ENCODE data around the gene BEX4. TPM values are rescaled to one million over a fixed set of nuclear protein-coding genes. Genes with fewer than 3 reads are reported as not detected.

BEX4 gene
- total and polyA plus RNA-seq, 10 of the 15 experiments (the other 5 are each of a cell fraction or from before 2014, with no cell fraction given): 0.76 to 3.3 (median 2.2) TPM

DNA sequence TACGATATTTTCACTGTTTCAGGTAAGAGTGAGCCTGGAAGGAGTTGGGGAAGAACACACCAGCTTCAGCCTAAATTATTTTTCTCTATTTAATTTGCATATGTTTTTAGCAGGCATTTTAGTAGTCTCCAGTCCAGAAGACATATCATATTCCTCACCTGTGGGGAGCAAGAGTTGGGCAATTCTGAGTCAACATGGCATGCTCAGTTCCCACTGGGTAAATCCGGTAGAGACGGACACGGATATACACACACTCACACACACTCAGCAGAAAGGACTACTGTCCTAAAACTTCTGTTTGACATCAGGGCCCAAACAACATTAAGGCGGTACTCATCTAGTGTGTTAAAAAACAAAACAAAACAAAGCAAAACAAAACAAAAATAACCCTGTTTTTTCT lies 4.9 kb upstream of the BEX4 start:
- DNase-seq (ENCODE audit: low read depth, low spot score) (no peak), ATAC-seq (no peak), FAIRE-seq (no peak)
- Histone ChIP-seq H3K79me2 (ENCODE audit: control insufficient read depth, insufficient read depth, low read length) (no peaks in the 10 kb centered on the region), H3K4me3 (no peak overlapping the region), H4K20me1 (ENCODE audit: control insufficient read depth, insufficient read depth) (no peaks in the 10 kb centered on the region), H3K9me3 (replicated peaks; ENCODE audit: control insufficient read depth, insufficient read depth, low read length) (no peaks in the 10 kb centered on the region), H3K9ac (ENCODE audit: control insufficient read depth, insufficient read depth, low read length) (no peak overlapping the region), H3K36me3 (ENCODE audit: control insufficient read depth in 2 of 2, insufficient read depth in 2 of 2, low read length in 1 of 2) (no peaks in the 10 kb centered on the region), H2AFZ (ENCODE audit: control insufficient read depth, low read depth, low read length) (no peak overlapping the region), H3K4me2 (ENCODE audit: control insufficient read depth, insufficient read depth) (no peak overlapping the region), H3K4me1 (ENCODE audit: control insufficient read depth, insufficient read depth, low read length) (no peaks in the 10 kb centered on the region), H3K27me3 (replicated peaks in 1 of 2; ENCODE audit: control insufficient read depth in 2 of 2, insufficient read depth in 2 of 2, low read length in 1 of 2) (no peaks in the 10 kb centered on the region; a peak in 1 of 4 replicates), H3K27ac (ENCODE audit: control insufficient read depth, insufficient read depth) (no peak overlapping the region)
- in situ Hi-C loops (cut with MboI) (no loop called here), intact Hi-C loops (cut with micrococcal nuclease; ENCODE audit: unreplicated experiment) (loop anchor here (2.0 kb wide), 1 partner anchor 39 kb away; no protein-coding TSS in a partner anchor)
- BruUV-seq (replicated peaks): no TSS peak
- RAD21 ChIA-PET (ENCODE audit: unreplicated experiment): interaction anchor here (1.3 kb wide), 1 partner anchor 280 kb away, joined by 4 read pairs; no protein-coding TSS in a partner anchor
- WGBS (ENCODE audit: insufficient coverage, insufficient replicate concordance, low lambda C conversion rate, missing lambda C conversion rate): 35% methylated on average over 5 of the region's 5 CpGs
- POLR2A ChIA-PET: no interaction called here
- SMC1A ChIA-PET (ENCODE audit: uncharacterized antibody, unreplicated experiment): interaction anchor here (1.7 kb wide), 1 partner anchor 254 kb away, joined by 15 read pairs; no protein-coding TSS in a partner anchor
- CTCF ChIA-PET: interaction anchor here (0.6 to 2.1 kb wide), 4 partner anchors 20 to 254 kb away, joined by 3 to 30 read pairs (median 6); no protein-coding TSS in a partner anchor
- TF ChIP-seq SREBF1 (IDR thresholded peaks at IDR 0.05; ENCODE audit: low read length) (no peak), EED (IDR thresholded peaks at IDR 0.05; ENCODE audit: low read depth) (no peak), RAD51 (IDR thresholded peaks at IDR 0.05) (no peak), JUNB (IDR thresholded peaks at IDR 0.05) (no peak), RCOR1 (conservative IDR thresholded peaks at IDR 0.05; ENCODE audit: low read depth, low read length) (no peak), CREM (IDR thresholded peaks at IDR 0.05; ENCODE audit: low read depth) (no peak), SP1 (IDR thresholded peaks at IDR 0.05; ENCODE audit: low read depth, low read length) (no peak), FOS (IDR thresholded peaks at IDR 0.05; ENCODE audit: borderline replicate concordance, extremely low read depth, insufficient read length) (no peak), IKZF2 (IDR thresholded peaks at IDR 0.05) (no peak), BMI1 (IDR thresholded peaks at IDR 0.05; ENCODE audit: borderline replicate concordance) (no peak), SMAD1 (IDR thresholded peaks at IDR 0.05; ENCODE audit: low read depth, partially characterized antibody) (no peak)
- TF ChIP-seq, protein P1, sequence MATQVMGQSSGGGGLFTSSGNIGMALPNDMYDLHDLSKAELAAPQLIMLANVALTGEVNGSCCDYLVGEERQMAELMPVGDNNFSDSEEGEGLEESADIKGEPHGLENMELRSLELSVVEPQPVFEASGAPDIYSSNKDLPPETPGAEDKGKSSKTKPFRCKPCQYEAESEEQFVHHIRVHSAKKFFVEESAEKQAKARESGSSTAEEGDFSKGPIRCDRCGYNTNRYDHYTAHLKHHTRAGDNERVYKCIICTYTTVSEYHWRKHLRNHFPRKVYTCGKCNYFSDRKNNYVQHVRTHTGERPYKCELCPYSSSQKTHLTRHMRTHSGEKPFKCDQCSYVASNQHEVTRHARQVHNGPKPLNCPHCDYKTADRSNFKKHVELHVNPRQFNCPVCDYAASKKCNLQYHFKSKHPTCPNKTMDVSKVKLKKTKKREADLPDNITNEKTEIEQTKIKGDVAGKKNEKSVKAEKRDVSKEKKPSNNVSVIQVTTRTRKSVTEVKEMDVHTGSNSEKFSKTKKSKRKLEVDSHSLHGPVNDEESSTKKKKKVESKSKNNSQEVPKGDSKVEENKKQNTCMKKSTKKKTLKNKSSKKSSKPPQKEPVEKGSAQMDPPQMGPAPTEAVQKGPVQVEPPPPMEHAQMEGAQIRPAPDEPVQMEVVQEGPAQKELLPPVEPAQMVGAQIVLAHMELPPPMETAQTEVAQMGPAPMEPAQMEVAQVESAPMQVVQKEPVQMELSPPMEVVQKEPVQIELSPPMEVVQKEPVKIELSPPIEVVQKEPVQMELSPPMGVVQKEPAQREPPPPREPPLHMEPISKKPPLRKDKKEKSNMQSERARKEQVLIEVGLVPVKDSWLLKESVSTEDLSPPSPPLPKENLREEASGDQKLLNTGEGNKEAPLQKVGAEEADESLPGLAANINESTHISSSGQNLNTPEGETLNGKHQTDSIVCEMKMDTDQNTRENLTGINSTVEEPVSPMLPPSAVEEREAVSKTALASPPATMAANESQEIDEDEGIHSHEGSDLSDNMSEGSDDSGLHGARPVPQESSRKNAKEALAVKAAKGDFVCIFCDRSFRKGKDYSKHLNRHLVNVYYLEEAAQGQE (IDR thresholded peaks at IDR 0.05; ENCODE audit: low read depth, low read length): no peak
- TF ChIP-seq, protein P2, sequence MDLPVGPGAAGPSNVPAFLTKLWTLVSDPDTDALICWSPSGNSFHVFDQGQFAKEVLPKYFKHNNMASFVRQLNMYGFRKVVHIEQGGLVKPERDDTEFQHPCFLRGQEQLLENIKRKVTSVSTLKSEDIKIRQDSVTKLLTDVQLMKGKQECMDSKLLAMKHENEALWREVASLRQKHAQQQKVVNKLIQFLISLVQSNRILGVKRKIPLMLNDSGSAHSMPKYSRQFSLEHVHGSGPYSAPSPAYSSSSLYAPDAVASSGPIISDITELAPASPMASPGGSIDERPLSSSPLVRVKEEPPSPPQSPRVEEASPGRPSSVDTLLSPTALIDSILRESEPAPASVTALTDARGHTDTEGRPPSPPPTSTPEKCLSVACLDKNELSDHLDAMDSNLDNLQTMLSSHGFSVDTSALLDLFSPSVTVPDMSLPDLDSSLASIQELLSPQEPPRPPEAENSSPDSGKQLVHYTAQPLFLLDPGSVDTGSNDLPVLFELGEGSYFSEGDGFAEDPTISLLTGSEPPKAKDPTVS (IDR thresholded peaks at IDR 0.05; ENCODE audit: low read depth, low read length): no peak
- TF ChIP-seq, protein P3, sequence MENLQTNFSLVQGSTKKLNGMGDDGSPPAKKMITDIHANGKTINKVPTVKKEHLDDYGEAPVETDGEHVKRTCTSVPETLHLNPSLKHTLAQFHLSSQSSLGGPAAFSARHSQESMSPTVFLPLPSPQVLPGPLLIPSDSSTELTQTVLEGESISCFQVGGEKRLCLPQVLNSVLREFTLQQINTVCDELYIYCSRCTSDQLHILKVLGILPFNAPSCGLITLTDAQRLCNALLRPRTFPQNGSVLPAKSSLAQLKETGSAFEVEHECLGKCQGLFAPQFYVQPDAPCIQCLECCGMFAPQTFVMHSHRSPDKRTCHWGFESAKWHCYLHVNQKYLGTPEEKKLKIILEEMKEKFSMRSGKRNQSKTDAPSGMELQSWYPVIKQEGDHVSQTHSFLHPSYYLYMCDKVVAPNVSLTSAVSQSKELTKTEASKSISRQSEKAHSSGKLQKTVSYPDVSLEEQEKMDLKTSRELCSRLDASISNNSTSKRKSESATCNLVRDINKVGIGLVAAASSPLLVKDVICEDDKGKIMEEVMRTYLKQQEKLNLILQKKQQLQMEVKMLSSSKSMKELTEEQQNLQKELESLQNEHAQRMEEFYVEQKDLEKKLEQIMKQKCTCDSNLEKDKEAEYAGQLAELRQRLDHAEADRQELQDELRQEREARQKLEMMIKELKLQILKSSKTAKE (IDR thresholded peaks at IDR 0.05; ENCODE audit: low read depth, poor library complexity, severe bottlenecking): no peak
- TF ChIP-seq, protein P4, sequence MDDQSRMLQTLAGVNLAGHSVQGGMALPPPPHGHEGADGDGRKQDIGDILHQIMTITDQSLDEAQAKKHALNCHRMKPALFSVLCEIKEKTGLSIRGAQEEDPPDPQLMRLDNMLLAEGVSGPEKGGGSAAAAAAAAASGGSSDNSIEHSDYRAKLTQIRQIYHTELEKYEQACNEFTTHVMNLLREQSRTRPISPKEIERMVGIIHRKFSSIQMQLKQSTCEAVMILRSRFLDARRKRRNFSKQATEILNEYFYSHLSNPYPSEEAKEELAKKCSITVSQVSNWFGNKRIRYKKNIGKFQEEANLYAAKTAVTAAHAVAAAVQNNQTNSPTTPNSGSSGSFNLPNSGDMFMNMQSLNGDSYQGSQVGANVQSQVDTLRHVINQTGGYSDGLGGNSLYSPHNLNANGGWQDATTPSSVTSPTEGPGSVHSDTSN (IDR thresholded peaks at IDR 0.05; ENCODE audit: insufficient replicate concordance, low read depth, low read length): no peak
- TF ChIP-seq, protein P5, sequence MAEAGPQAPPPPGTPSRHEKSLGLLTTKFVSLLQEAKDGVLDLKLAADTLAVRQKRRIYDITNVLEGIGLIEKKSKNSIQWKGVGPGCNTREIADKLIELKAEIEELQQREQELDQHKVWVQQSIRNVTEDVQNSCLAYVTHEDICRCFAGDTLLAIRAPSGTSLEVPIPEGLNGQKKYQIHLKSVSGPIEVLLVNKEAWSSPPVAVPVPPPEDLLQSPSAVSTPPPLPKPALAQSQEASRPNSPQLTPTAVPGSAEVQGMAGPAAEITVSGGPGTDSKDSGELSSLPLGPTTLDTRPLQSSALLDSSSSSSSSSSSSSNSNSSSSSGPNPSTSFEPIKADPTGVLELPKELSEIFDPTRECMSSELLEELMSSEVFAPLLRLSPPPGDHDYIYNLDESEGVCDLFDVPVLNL (IDR thresholded peaks at IDR 0.05; ENCODE audit: low read depth, low read length): no peak

Data from GM12878 (cell line).